ENCODE data around the gene MDFI. TPM values are rescaled to one million over a fixed set of nuclear protein-coding genes. Genes with fewer than 3 reads are reported as not detected.
A peak's percentile ranks its signal among the peaks of the same experiment; 100 is the strongest.
"Not testable (repeated sequence)": the region's sequence is repeated elsewhere in the genome, so short reads cannot be mapped to it uniquely, and the experiment has no call there.

The MDFI gene
- total RNA-seq, 1 experiment from 2014 or later: 262 TPM

DNA sequence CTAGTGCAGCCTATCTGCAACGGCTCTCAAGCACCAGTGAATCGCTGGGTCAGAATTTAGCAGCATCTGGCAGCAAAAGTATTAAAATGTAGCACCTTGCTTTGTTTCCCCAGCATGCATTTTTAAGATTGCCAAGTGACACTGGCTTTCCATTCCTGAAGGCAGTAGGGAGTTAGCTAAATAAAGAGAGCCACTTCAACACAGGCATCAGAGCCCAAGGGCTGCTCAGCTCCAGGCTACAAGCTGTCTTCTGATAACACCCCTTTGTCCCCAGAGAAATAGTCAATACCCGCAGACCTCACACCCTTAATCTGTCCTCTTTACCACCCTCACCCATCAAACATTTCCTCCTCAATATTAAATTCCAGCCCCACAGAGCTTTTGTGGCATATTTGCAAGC is 19.7 kb upstream of the MDFI start:
- DNase-seq: no peak
- H3K4me3 ChIP-seq (ENCODE audit: insufficient read depth, low read depth, low read length): no peak overlapping the region

DNA sequence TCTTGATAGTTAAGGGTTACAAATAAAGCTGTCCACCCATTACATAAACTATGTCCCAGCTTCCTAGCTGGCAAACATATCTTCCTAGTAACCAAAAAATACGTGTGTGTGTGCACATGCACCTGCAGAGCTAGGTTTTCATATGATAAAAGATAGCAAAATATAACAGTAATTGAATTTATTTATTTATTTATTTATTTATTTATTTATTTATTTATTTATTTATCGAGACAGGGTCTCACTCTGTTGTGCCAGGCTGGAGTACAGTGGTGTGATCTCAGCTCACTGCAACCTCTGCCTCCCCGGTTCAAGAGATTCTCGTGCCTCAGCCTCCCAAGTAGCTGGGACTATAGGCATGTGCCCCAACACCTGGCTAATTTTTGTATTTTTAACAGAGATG is 19.1 kb upstream of the MDFI start:
- not testable (repeated sequence) for H3K4me3 ChIP-seq (ENCODE audit: insufficient read depth, low read depth, low read length); H3K36me3 ChIP-seq (replicated peaks; ENCODE audit: control insufficient read depth, insufficient read depth, low read length); DNase-seq; H3K27me3 ChIP-seq (ENCODE audit: control insufficient read depth, insufficient read depth, low read length)

More for the DNA sequence above, 19.7 kb upstream of the MDFI start:
- Histone ChIP-seq H3K36me3 (replicated peaks; ENCODE audit: control insufficient read depth, insufficient read depth, low read length) (no peaks in the 10 kb centered on the region), H3K27me3 (ENCODE audit: control insufficient read depth, insufficient read depth, low read length) (no peaks in the 10 kb centered on the region)

DNA sequence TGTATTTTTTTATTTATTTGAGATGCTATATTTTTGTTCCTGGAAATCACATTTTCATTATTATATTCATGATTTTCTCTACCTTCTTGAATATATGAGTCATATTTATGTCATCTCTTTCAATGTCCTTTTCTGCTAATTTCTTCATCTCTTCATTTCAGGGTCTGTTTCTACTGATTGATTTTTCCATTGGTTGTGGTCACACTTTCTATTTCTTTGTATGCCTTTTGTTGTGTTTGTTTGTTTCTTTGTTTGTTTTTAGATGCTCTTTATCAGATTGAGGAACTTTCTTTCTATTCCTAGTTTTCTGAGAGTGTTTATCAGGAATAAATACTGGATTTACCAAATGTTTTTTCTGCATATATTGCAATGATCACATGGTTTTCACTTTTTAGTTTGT is 16.9 kb upstream of the MDFI start:
- H3K36me3 ChIP-seq (replicated peaks; ENCODE audit: control insufficient read depth, insufficient read depth, low read length): no peaks in the 10 kb centered on the region
- no peak for DNase-seq
- no peaks in the 10 kb centered on the region for H3K27me3 ChIP-seq (ENCODE audit: control insufficient read depth, insufficient read depth, low read length)
- no peak overlapping the region for H3K4me3 ChIP-seq (ENCODE audit: insufficient read depth, low read depth, low read length)

DNA sequence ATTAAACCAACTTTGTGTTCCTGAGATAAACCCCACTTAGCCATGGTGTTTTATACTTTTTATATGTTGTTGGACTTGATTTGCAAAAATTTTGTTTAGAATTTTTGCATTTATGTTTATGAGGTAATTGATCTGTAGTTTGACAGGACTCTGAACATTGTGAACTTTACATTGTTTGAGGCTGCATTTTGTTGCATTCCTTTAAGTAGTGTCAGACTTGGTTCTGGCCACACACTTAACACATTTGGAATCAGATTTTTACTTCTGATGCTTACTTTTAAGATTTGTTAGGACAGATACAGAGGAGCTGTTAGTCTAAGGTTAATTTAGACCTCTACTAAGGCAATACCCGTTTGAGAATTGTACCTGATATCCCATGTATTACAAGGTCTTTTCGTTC is 16.5 kb upstream of the MDFI start:
- DNase-seq: no peak
- Histone ChIP-seq H3K4me3 (ENCODE audit: insufficient read depth, low read depth, low read length) (no peak overlapping the region), H3K27me3 (ENCODE audit: control insufficient read depth, insufficient read depth, low read length) (no peaks in the 10 kb centered on the region), H3K36me3 (replicated peaks; ENCODE audit: control insufficient read depth, insufficient read depth, low read length) (no peaks in the 10 kb centered on the region)

DNA sequence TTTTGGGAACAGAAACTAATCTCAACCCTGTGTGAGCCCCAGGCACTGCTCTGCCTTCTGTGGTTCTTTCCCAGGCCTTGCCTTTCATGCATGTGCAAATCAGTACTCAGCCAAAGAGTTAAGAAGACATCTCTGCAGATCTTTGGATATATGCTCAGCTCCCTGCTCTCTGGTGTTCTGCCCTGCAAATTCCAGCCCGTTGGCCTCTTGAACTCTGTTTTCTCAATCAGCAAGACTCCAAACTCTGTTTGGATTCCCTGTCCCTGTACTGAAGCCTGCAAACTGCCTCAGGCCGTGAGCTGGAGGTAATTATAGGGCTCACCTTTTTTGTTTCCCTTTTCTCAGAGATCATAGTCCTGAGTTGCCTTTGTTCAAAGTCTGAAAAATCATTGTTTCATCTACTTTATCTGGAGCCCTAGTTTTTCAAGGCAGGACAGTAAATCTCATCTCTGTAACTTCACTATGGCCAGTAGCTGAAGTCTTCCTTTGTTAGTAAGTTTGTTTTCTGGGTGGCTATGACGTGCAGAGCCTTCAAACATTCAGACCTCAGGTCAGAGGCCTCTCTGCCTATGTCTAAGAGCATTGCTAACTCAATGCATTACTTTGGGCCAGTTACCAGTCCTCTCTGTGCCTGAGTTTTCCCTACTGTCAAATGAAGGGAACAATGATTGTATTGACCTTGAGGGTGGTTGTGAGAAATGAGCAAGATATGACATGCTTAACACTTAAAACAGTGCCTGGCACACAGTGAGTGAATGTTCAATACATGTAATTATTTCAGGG is 15.9 kb upstream of the MDFI start:
- no peaks in the 10 kb centered on the region for H3K27me3 ChIP-seq (ENCODE audit: control insufficient read depth, insufficient read depth, low read length)
- no peak overlapping the region for H3K4me3 ChIP-seq (ENCODE audit: insufficient read depth, low read depth, low read length)
- no peaks in the 10 kb centered on the region for H3K36me3 ChIP-seq (replicated peaks; ENCODE audit: control insufficient read depth, insufficient read depth, low read length)
- DNase-seq: no peak

GRCh38 chr6:41623330-41623729 is 14.9 kb upstream of the MDFI start:
- no peaks in the 10 kb centered on the region for H3K36me3 ChIP-seq (replicated peaks; ENCODE audit: control insufficient read depth, insufficient read depth, low read length)
- H3K4me3 ChIP-seq (ENCODE audit: insufficient read depth, low read depth, low read length): no peak overlapping the region
- DNase-seq: no peak
- H3K27me3 ChIP-seq (ENCODE audit: control insufficient read depth, insufficient read depth, low read length): no peaks in the 10 kb centered on the region

GRCh38 chr6:41624621-41625380 is 13.5 kb upstream of the MDFI start:
- H3K27me3 ChIP-seq (ENCODE audit: control insufficient read depth, insufficient read depth, low read length): no peaks in the 10 kb centered on the region
- no peaks in the 10 kb centered on the region for H3K36me3 ChIP-seq (replicated peaks; ENCODE audit: control insufficient read depth, insufficient read depth, low read length)
- H3K4me3 ChIP-seq (ENCODE audit: insufficient read depth, low read depth, low read length): no peak overlapping the region
- DNase-seq: no peak

DNA sequence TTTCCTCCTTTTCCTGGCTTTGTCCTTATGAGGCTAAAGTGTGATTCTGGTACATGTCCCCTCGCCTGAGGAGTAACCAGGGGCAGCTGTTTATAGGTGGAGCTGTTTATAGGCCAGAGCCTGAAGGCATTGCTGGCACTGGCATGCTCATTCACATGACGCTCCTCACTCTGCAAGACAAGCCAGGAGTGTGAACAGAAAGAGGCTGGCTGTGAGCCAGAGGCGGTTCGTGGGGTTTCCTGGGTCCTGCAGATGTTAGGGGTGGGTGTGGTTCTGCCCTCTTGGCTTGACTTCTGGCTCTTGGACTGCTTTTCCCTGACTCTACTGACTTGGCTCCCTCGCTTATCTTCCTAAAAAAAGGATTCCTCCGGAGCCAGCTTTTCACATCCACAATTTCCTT is 12.8 kb upstream of the MDFI start:
- DNase-seq: no peak
- Histone ChIP-seq H3K36me3 (replicated peaks; ENCODE audit: control insufficient read depth, insufficient read depth, low read length) (no peaks in the 10 kb centered on the region), H3K27me3 (ENCODE audit: control insufficient read depth, insufficient read depth, low read length) (no peaks in the 10 kb centered on the region), H3K4me3 (ENCODE audit: insufficient read depth, low read depth, low read length) (no peak overlapping the region)

DNA sequence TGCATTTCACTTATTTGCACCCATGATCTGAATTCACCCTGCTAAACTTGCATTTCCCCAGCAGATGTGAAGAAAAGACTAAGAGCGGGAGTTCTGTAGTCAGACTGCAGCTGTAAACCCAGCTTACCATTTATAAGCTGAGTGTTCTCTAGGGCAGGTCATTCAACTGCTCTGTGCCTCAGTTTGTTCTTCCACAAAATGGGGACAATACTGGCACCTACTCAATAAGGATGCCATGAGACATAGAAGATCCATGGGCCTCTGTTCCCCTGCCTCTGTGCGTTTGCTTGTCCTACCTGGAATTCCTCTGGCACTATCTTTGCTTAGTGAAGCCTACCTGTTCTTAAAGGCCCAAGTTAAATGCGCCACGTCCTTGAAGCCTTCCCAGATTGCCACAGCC is 12.2 kb upstream of the MDFI start:
- no peak for DNase-seq
- no peaks in the 10 kb centered on the region for H3K36me3 ChIP-seq (replicated peaks; ENCODE audit: control insufficient read depth, insufficient read depth, low read length)
- H3K4me3 ChIP-seq (ENCODE audit: insufficient read depth, low read depth, low read length): no peak overlapping the region
- H3K27me3 ChIP-seq (ENCODE audit: control insufficient read depth, insufficient read depth, low read length): no peaks in the 10 kb centered on the region

- no peak for DNase-seq
- no peaks in the 10 kb centered on the region for H3K36me3 ChIP-seq (replicated peaks; ENCODE audit: control insufficient read depth, insufficient read depth, low read length)
- H3K4me3 ChIP-seq (ENCODE audit: insufficient read depth, low read depth, low read length): no peak overlapping the region
- no peaks in the 10 kb centered on the region for H3K27me3 ChIP-seq (ENCODE audit: control insufficient read depth, insufficient read depth, low read length)
Observed at GRCh38 chr6:41626917-41627316, 11.4 kb upstream of the MDFI start.

- no peak for DNase-seq
- Histone ChIP-seq H3K4me3 (ENCODE audit: insufficient read depth, low read depth, low read length) (no peak overlapping the region), H3K36me3 (replicated peaks; ENCODE audit: control insufficient read depth, insufficient read depth, low read length) (no peaks in the 10 kb centered on the region), H3K27me3 (ENCODE audit: control insufficient read depth, insufficient read depth, low read length) (no peaks in the 10 kb centered on the region)
Observed at GRCh38 chr6:41629128-41629527, 9.1 kb upstream of the MDFI start.

GRCh38 chr6:41630069-41630468 is 8.2 kb upstream of the MDFI start:
- DNase-seq: no peak
- H3K4me3 ChIP-seq (ENCODE audit: insufficient read depth, low read depth, low read length): no peak overlapping the region
- no peaks in the 10 kb centered on the region for H3K36me3 ChIP-seq (replicated peaks; ENCODE audit: control insufficient read depth, insufficient read depth, low read length)
- H3K27me3 ChIP-seq (ENCODE audit: control insufficient read depth, insufficient read depth, low read length): peaks cover 2% of the 10 kb centered on the region; the same call in 1 of the 2 replicates

GRCh38 chr6:41630946-41631345 is 7.3 kb upstream of the MDFI start:
- Histone ChIP-seq H3K36me3 (replicated peaks; ENCODE audit: control insufficient read depth, insufficient read depth, low read length) (no peaks in the 10 kb centered on the region), H3K27me3 (ENCODE audit: control insufficient read depth, insufficient read depth, low read length) (peaks cover 5% of the 10 kb centered on the region; the same call in 1 of the 2 replicates), H3K4me3 (ENCODE audit: insufficient read depth, low read depth, low read length) (no peak overlapping the region)
- peak; percentile 63 for DNase-seq

GRCh38 chr6:41633056-41633634 is 5.1 kb upstream of the MDFI start:
- DNase-seq: no peak
- peaks cover 23% of the 10 kb centered on the region for H3K27me3 ChIP-seq (ENCODE audit: control insufficient read depth, insufficient read depth, low read length)
- no peak overlapping the region for H3K4me3 ChIP-seq (ENCODE audit: insufficient read depth, low read depth, low read length)
- H3K36me3 ChIP-seq (replicated peaks; ENCODE audit: control insufficient read depth, insufficient read depth, low read length): no peaks in the 10 kb centered on the region

GRCh38 chr6:41634657-41635056 is 3.6 kb upstream of the MDFI start:
- Histone ChIP-seq H3K27me3 (ENCODE audit: control insufficient read depth, insufficient read depth, low read length) (peaks cover 26% of the 10 kb centered on the region), H3K36me3 (replicated peaks; ENCODE audit: control insufficient read depth, insufficient read depth, low read length) (no peaks in the 10 kb centered on the region), H3K4me3 (ENCODE audit: insufficient read depth, low read depth, low read length) (no peak overlapping the region)
- peak; percentile 65 for DNase-seq

Data from H7 (cell line).